Neutrophil (primary cell): ENCODE measurements around the gene TMEM91.
"Not testable (repeated sequence)": the region's sequence is repeated elsewhere in the genome, so short reads cannot be mapped to it uniquely, and the experiment has no call there.

Source experiments
- H3K27ac ChIP-seq: fragments of 200-600 bp; sonication (generic); 2 replicates; pipeline ENCODE4 v1.5.1; 2016; ENCODE audit warnings: mild to moderate bottlenecking, moderate library complexity
- H3K27me3 ChIP-seq: fragments of 200-600 bp; sonication (generic); 2 replicates; pipeline ENCODE4 v1.6.0; 2016; ENCODE audit warnings: mild to moderate bottlenecking
- H3K36me3 ChIP-seq: fragments of 200-600 bp; sonication (generic); 2 replicates; pipeline ENCODE4 v1.5.1; 2017
- H3K4me1 ChIP-seq, 2 experiments: fragments of 200-600 bp in 1 of 2; sonication (generic) in 1 of 2; 1 replicate in 1 of 2; 2 replicates in 1 of 2; pipeline versions ENCODE4 v1.5.1 to v1.6.1; 2013 to 2016; ENCODE audit warnings: low read depth in 1 of 2, low read length in 1 of 2, mild to moderate bottlenecking in 1 of 2, moderate library complexity in 1 of 2; ENCODE audit not compliant: control insufficient read depth in 1 of 2, insufficient read depth in 1 of 2
- H3K4me3 ChIP-seq, 2 experiments: fragments of 200-600 bp in 1 of 2; sonication (generic) in 1 of 2; 1 replicate in 1 of 2; 2 replicates in 1 of 2; pipeline ENCODE4 v1.5.1; 2013 to 2016; ENCODE audit warnings: low read depth in 1 of 2, low read length in 1 of 2, mild to moderate bottlenecking in 1 of 2, moderate library complexity in 1 of 2
- H3K9me3 ChIP-seq: fragments of 200-600 bp; sonication (generic); 2 replicates; pipeline ENCODE4 v1.5.1; 2016
- CTCF ChIP-seq: fragments of 200-600 bp; sonication (generic); IDR thresholded peaks from 2 replicates; pipeline ENCODE4 v1.5.1; 2016; ENCODE audit warnings: antibody characterized with exemption

The TMEM91 gene

GRCh38 chr19:41335467-41335866 lies 40.9 kb upstream of the TMEM91 start:
- Histone ChIP-seq H3K4me3 (peak overlapping the region; percentile 58 to 62), H3K36me3 (peaks cover 79% of the 10 kb centered on the region), H3K4me1 (peaks cover 72 to 90% of the 10 kb centered on the region in 2 experiments)

GRCh38 chr19:41339936-41340335 lies 36.4 kb upstream of the TMEM91 start:
- H3K4me3 ChIP-seq = no peak overlapping the region
- no peak for TF ChIP-seq CTCF
- peak overlapping the region; percentile 91 for H3K27ac ChIP-seq
- H3K4me1 ChIP-seq = peaks cover 83 to 97% of the 10 kb centered on the region in 2 experiments
- no peaks in the 10 kb centered on the region for H3K9me3 ChIP-seq
- peaks cover 83% of the 10 kb centered on the region for H3K36me3 ChIP-seq
- no peaks in the 10 kb centered on the region for H3K27me3 ChIP-seq

More at GRCh38 chr19:41335467-41335866, 40.9 kb upstream of the TMEM91 start:
- no peaks in the 10 kb centered on the region for H3K27me3 ChIP-seq
- no peaks in the 10 kb centered on the region for H3K9me3 ChIP-seq
- H3K27ac ChIP-seq = peak overlapping the region; percentile 94
- TF ChIP-seq CTCF = no peak

GRCh38 chr19:41341669-41342490 lies 34.5 kb upstream of the TMEM91 start:
- Histone ChIP-seq H3K4me3 (peak overlapping the region; percentile 66 to 69), H3K4me1 (peaks cover 65 to 78% of the 10 kb centered on the region in 2 experiments), H3K27ac (peak overlapping the region; percentile 91), H3K9me3 (no peaks in the 10 kb centered on the region), H3K27me3 (no peaks in the 10 kb centered on the region), H3K36me3 (peaks cover 93% of the 10 kb centered on the region)
- TF ChIP-seq CTCF = peak; percentile 30

- Histone ChIP-seq H3K4me3 (no peak overlapping the region), H3K4me1 (peaks cover 70 to 74% of the 10 kb centered on the region in 2 experiments), H3K27me3 (no peaks in the 10 kb centered on the region), H3K9me3 (no peaks in the 10 kb centered on the region), H3K27ac (peak overlapping the region; percentile 59), H3K36me3 (peaks cover 84% of the 10 kb centered on the region)
- no peak for TF ChIP-seq CTCF
These were observed 32.2 kb upstream of the TMEM91 start for GRCh38 chr19:41344162-41344561.

- peaks cover 66 to 75% of the 10 kb centered on the region in 2 experiments for H3K4me1 ChIP-seq
These were observed 29.4 kb upstream of the TMEM91 start for GRCh38 chr19:41346916-41347315.

GRCh38 chr19:41350735-41351338 lies 25.5 kb upstream of the TMEM91 start:
- H3K4me1 ChIP-seq = peaks cover 54 to 65% of the 10 kb centered on the region in 2 experiments
- TF ChIP-seq CTCF = no peak
- H3K27me3 ChIP-seq = no peaks in the 10 kb centered on the region
- no peaks in the 10 kb centered on the region for H3K9me3 ChIP-seq
- peak overlapping the region; percentile 98 to 100 for H3K4me3 ChIP-seq
- peak overlapping the region; percentile 98 for H3K27ac ChIP-seq
- H3K36me3 ChIP-seq = peaks cover 32% of the 10 kb centered on the region

More at GRCh38 chr19:41346916-41347315, 29.4 kb upstream of the TMEM91 start:
- not testable (repeated sequence) for H3K9me3 ChIP-seq, H3K4me3 ChIP-seq, H3K27me3 ChIP-seq
- peaks cover 57% of the 10 kb centered on the region for H3K36me3 ChIP-seq
- peak overlapping the region; percentile 98 for H3K27ac ChIP-seq
